Measurements from ENCODE around the gene TNFRSF12A.

The TNFRSF12A gene

GRCh38 chr16:3012246-3012645, 7.9 kb upstream of the TNFRSF12A start:
- TF ChIP-seq CTCF (IDR thresholded peaks at IDR 0.05; ENCODE audit: poor library complexity, severe bottlenecking), result no peak
- Histone ChIP-seq H3K36me3 (ENCODE audit: low read depth) (no peaks in the 10 kb centered on the region), H3K9me3 (ENCODE audit: severe bottlenecking) (no peaks in the 10 kb centered on the region), H3K27me3 (ENCODE audit: insufficient read depth, poor library complexity, severe bottlenecking) (no peaks in the 10 kb centered on the region), H3K4me3 (ENCODE audit: severe bottlenecking) (no peak overlapping the region), H3K4me1 (ENCODE audit: insufficient read depth, poor library complexity, severe bottlenecking) (peaks cover 20% of the 10 kb centered on the region), H3K27ac (ENCODE audit: poor library complexity, severe bottlenecking) (no peak overlapping the region)
- no peak for ATAC-seq (ENCODE audit: low read depth)
- no peak for DNase-seq (ENCODE audit: low spot score)

- H3K4me1 ChIP-seq (ENCODE audit: insufficient read depth, poor library complexity, severe bottlenecking), result peaks cover 20% of the 10 kb centered on the region
- no peaks in the 10 kb centered on the region for H3K9me3 ChIP-seq (ENCODE audit: severe bottlenecking)
- H3K4me3 ChIP-seq (ENCODE audit: severe bottlenecking), result no peak within 1 kb of the TSS
- H3K27ac ChIP-seq (ENCODE audit: poor library complexity, severe bottlenecking), result no peak within 1 kb of the TSS
- H3K36me3 ChIP-seq (ENCODE audit: low read depth), result no peaks in the 10 kb centered on the region
- DNase-seq (ENCODE audit: low spot score), result no peak
- H3K27me3 ChIP-seq (ENCODE audit: insufficient read depth, poor library complexity, severe bottlenecking), result no peaks in the 10 kb centered on the region
- no peak for TF ChIP-seq CTCF (IDR thresholded peaks at IDR 0.05; ENCODE audit: poor library complexity, severe bottlenecking)
- ATAC-seq (ENCODE audit: low read depth), result peak; percentile 20; the same call in 1 of the 3 replicates
Measured at GRCh38 chr16:3012828-3013420, 7.2 kb upstream of the TNFRSF12A start, which contains the start of gene CLDN9. Gene CLDN9, plus strand, starts transcription at chr16:3012923. Its CDS starts 440 bp downstream, at chr16:3013363.

- Histone ChIP-seq H3K27me3 (ENCODE audit: insufficient read depth, poor library complexity, severe bottlenecking) (no peaks in the 10 kb centered on the region), H3K9me3 (ENCODE audit: severe bottlenecking) (no peaks in the 10 kb centered on the region), H3K4me3 (ENCODE audit: severe bottlenecking) (no peak overlapping the region), H3K36me3 (ENCODE audit: low read depth) (no peaks in the 10 kb centered on the region), H3K4me1 (ENCODE audit: insufficient read depth, poor library complexity, severe bottlenecking) (peaks cover 20% of the 10 kb centered on the region), H3K27ac (ENCODE audit: poor library complexity, severe bottlenecking) (no peak overlapping the region)
- DNase-seq (ENCODE audit: low spot score) (no peak), ATAC-seq (ENCODE audit: low read depth) (0 out of 3 replicates have a peak, but pooled peaks have one; percentile 1)
- TF ChIP-seq CTCF (IDR thresholded peaks at IDR 0.05; ENCODE audit: poor library complexity, severe bottlenecking), result no peak
Measured at GRCh38 chr16:3013491-3013951, 6.6 kb upstream of the TNFRSF12A start.

GRCh38 chr16:3013998-3014690, 6.0 kb upstream of the TNFRSF12A start:
- no peak for TF ChIP-seq CTCF (IDR thresholded peaks at IDR 0.05; ENCODE audit: poor library complexity, severe bottlenecking)
- Histone ChIP-seq H3K4me3 (ENCODE audit: severe bottlenecking) (no peak overlapping the region), H3K4me1 (ENCODE audit: insufficient read depth, poor library complexity, severe bottlenecking) (peaks cover 19% of the 10 kb centered on the region)

GRCh38 chr16:3014971-3015370, 5.2 kb upstream of the TNFRSF12A start:
- Histone ChIP-seq H3K36me3 (ENCODE audit: low read depth) (no peaks in the 10 kb centered on the region), H3K27me3 (ENCODE audit: insufficient read depth, poor library complexity, severe bottlenecking) (no peaks in the 10 kb centered on the region), H3K4me1 (ENCODE audit: insufficient read depth, poor library complexity, severe bottlenecking) (peaks cover 10% of the 10 kb centered on the region), H3K27ac (ENCODE audit: poor library complexity, severe bottlenecking) (no peak overlapping the region), H3K9me3 (ENCODE audit: severe bottlenecking) (no peaks in the 10 kb centered on the region), H3K4me3 (ENCODE audit: severe bottlenecking) (no peak overlapping the region)
- DNase-seq (ENCODE audit: low spot score), result no peak
- no peak for ATAC-seq (ENCODE audit: low read depth)
- TF ChIP-seq CTCF (IDR thresholded peaks at IDR 0.05; ENCODE audit: poor library complexity, severe bottlenecking), result no peak

More at GRCh38 chr16:3013998-3014690, 6.0 kb upstream of the TNFRSF12A start:
- Histone ChIP-seq H3K9me3 (ENCODE audit: severe bottlenecking) (no peaks in the 10 kb centered on the region), H3K27me3 (ENCODE audit: insufficient read depth, poor library complexity, severe bottlenecking) (no peaks in the 10 kb centered on the region), H3K36me3 (ENCODE audit: low read depth) (no peaks in the 10 kb centered on the region), H3K27ac (ENCODE audit: poor library complexity, severe bottlenecking) (no peak overlapping the region)
- ATAC-seq (ENCODE audit: low read depth) (no peak), DNase-seq (ENCODE audit: low spot score) (no peak)

All from RWPE2 (cell line).